Measurements from ENCODE around the gene CCDC197. TPM values are rescaled to one million over a fixed set of nuclear protein-coding genes. Genes with fewer than 3 reads are reported as not detected.
A peak's percentile ranks its signal among the peaks of the same experiment; 100 is the strongest.

CCDC197 gene
- polyA plus RNA-seq, 1 donor: not detected

GRCh38 chr14:94051115-94051514 is 54.0 kb downstream of the CCDC197 start:
- Histone ChIP-seq H3K9me3 (ENCODE audit: control insufficient read depth, low read depth, low read length) (no peaks in the 10 kb centered on the region), H3K4me3 (ENCODE audit: low read length) (no peak overlapping the region), H3K36me3 (ENCODE audit: control insufficient read depth, insufficient read depth, low read length) (peaks cover 91% of the 10 kb centered on the region), H3K27me3 (ENCODE audit: control insufficient read depth, insufficient read depth, low read length) (no peaks in the 10 kb centered on the region), H3K4me1 (ENCODE audit: control insufficient read depth, insufficient read depth, low read length) (no peaks in the 10 kb centered on the region), H3K27ac (ENCODE audit: low read length) (no peak overlapping the region)
- peak in 1 of 2 donors; percentile 30 for DNase-seq
- 43% methylated on average over 4 of the region's 9 CpGs for WGBS (ENCODE audit: insufficient coverage, low lambda C conversion rate)

- no peak overlapping the region for H3K4me3 ChIP-seq (ENCODE audit: low read length)
- H3K9me3 ChIP-seq (ENCODE audit: control insufficient read depth, low read depth, low read length): no peaks in the 10 kb centered on the region
- H3K4me1 ChIP-seq (ENCODE audit: control insufficient read depth, insufficient read depth, low read length): no peaks in the 10 kb centered on the region
- H3K27ac ChIP-seq (ENCODE audit: low read length): no peak overlapping the region
- no CpG with 5 or more reads among the region's 3 CpGs for WGBS (ENCODE audit: insufficient coverage, low lambda C conversion rate)
- DNase-seq: no peak
- H3K27me3 ChIP-seq (ENCODE audit: control insufficient read depth, insufficient read depth, low read length): no peaks in the 10 kb centered on the region
- peaks cover 94% of the 10 kb centered on the region for H3K36me3 ChIP-seq (ENCODE audit: control insufficient read depth, insufficient read depth, low read length)
These were observed 54.7 kb downstream of the CCDC197 start for GRCh38 chr14:94051779-94052178.

GRCh38 chr14:94052199-94052598 is 55.1 kb downstream of the CCDC197 start:
- no peaks in the 10 kb centered on the region for H3K27me3 ChIP-seq (ENCODE audit: control insufficient read depth, insufficient read depth, low read length)
- peaks cover 94% of the 10 kb centered on the region for H3K36me3 ChIP-seq (ENCODE audit: control insufficient read depth, insufficient read depth, low read length)
- H3K4me3 ChIP-seq (ENCODE audit: low read length): no peak overlapping the region
- H3K4me1 ChIP-seq (ENCODE audit: control insufficient read depth, insufficient read depth, low read length): no peaks in the 10 kb centered on the region
- no peak overlapping the region for H3K27ac ChIP-seq (ENCODE audit: low read length)
- WGBS (ENCODE audit: insufficient coverage, low lambda C conversion rate): no CpG with 5 or more reads among the region's 1 CpG
- DNase-seq: no peak
- no peaks in the 10 kb centered on the region for H3K9me3 ChIP-seq (ENCODE audit: control insufficient read depth, low read depth, low read length)

DNA sequence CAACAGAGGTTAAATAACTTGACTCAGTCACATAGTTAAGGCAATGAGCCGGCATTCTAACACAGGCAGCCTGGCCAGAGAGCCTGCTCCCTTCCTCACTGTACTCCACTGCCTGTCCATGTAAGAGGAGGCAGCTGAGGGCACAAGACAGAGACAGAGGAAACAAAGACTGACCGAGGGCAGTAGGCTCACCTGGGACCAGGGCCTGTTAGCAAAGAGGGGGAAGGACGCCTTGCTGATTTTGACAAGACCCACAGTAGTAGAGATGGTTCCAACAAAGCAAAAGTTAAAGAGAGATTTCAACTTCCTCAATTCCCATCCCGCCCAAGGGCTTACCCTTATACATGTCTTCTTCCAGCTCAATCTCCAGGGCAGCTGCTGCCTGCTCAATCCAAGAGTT is 55.6 kb downstream of the CCDC197 start:
- peaks cover 94% of the 10 kb centered on the region for H3K36me3 ChIP-seq (ENCODE audit: control insufficient read depth, insufficient read depth, low read length)
- WGBS (ENCODE audit: insufficient coverage, low lambda C conversion rate): 100% methylated on average over 1 of the region's 4 CpGs
- no peaks in the 10 kb centered on the region for H3K4me1 ChIP-seq (ENCODE audit: control insufficient read depth, insufficient read depth, low read length)
- DNase-seq: no peak
- H3K27ac ChIP-seq (ENCODE audit: low read length): no peak overlapping the region
- H3K9me3 ChIP-seq (ENCODE audit: control insufficient read depth, low read depth, low read length): no peaks in the 10 kb centered on the region
- no peaks in the 10 kb centered on the region for H3K27me3 ChIP-seq (ENCODE audit: control insufficient read depth, insufficient read depth, low read length)
- no peak overlapping the region for H3K4me3 ChIP-seq (ENCODE audit: low read length)

DNA sequence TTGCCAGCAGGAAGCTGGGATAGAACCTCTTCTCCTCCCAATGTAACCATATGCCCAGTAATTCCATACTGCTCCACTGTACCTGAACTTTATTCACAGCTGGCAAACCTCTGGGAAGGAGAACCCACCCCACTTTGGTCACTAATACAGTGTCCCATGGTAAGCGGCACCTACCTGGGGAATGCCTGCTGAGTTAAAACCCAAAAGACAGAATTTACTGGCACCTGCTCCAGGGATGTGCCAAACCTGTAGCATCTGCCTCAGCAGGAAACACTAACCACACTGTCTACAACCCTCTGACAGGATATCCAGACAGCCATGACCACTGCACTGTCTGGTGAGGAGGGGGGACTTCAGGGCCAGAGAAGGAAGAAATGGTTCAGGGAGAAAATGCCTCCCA is 57.3 kb downstream of the CCDC197 start:
- Histone ChIP-seq H3K36me3 (ENCODE audit: control insufficient read depth, insufficient read depth, low read length) (peaks cover 93% of the 10 kb centered on the region), H3K27me3 (ENCODE audit: control insufficient read depth, insufficient read depth, low read length) (no peaks in the 10 kb centered on the region), H3K4me1 (ENCODE audit: control insufficient read depth, insufficient read depth, low read length) (peaks cover 5% of the 10 kb centered on the region), H3K4me3 (ENCODE audit: low read length) (no peak overlapping the region), H3K27ac (ENCODE audit: low read length) (no peak overlapping the region), H3K9me3 (ENCODE audit: control insufficient read depth, low read depth, low read length) (no peaks in the 10 kb centered on the region)
- no CpG with 5 or more reads among the region's 1 CpG for WGBS (ENCODE audit: insufficient coverage, low lambda C conversion rate)
- DNase-seq: no peak

GRCh38 chr14:94054936-94055335 is 57.8 kb downstream of the CCDC197 start:
- peaks cover 92% of the 10 kb centered on the region for H3K36me3 ChIP-seq (ENCODE audit: control insufficient read depth, insufficient read depth, low read length)

GRCh38 chr14:94056579-94057308 is 59.6 kb downstream of the CCDC197 start:
- Histone ChIP-seq H3K4me3 (ENCODE audit: low read length) (no peak overlapping the region), H3K36me3 (ENCODE audit: control insufficient read depth, insufficient read depth, low read length) (peaks cover 92% of the 10 kb centered on the region), H3K27ac (ENCODE audit: low read length) (no peak overlapping the region), H3K27me3 (ENCODE audit: control insufficient read depth, insufficient read depth, low read length) (no peaks in the 10 kb centered on the region), H3K9me3 (ENCODE audit: control insufficient read depth, low read depth, low read length) (no peaks in the 10 kb centered on the region), H3K4me1 (ENCODE audit: control insufficient read depth, insufficient read depth, low read length) (peaks cover 5% of the 10 kb centered on the region)
- 92% methylated on average over 2 of the region's 6 CpGs for WGBS (ENCODE audit: insufficient coverage, low lambda C conversion rate)
- DNase-seq: no peak

More at GRCh38 chr14:94054936-94055335, 57.8 kb downstream of the CCDC197 start:
- H3K4me1 ChIP-seq (ENCODE audit: control insufficient read depth, insufficient read depth, low read length): peaks cover 5% of the 10 kb centered on the region
- no peaks in the 10 kb centered on the region for H3K27me3 ChIP-seq (ENCODE audit: control insufficient read depth, insufficient read depth, low read length)
- no CpG with 5 or more reads among the region's 7 CpGs for WGBS (ENCODE audit: insufficient coverage, low lambda C conversion rate)
- H3K9me3 ChIP-seq (ENCODE audit: control insufficient read depth, low read depth, low read length): no peaks in the 10 kb centered on the region
- H3K27ac ChIP-seq (ENCODE audit: low read length): no peak overlapping the region
- no peak for DNase-seq
- no peak overlapping the region for H3K4me3 ChIP-seq (ENCODE audit: low read length)

DNA sequence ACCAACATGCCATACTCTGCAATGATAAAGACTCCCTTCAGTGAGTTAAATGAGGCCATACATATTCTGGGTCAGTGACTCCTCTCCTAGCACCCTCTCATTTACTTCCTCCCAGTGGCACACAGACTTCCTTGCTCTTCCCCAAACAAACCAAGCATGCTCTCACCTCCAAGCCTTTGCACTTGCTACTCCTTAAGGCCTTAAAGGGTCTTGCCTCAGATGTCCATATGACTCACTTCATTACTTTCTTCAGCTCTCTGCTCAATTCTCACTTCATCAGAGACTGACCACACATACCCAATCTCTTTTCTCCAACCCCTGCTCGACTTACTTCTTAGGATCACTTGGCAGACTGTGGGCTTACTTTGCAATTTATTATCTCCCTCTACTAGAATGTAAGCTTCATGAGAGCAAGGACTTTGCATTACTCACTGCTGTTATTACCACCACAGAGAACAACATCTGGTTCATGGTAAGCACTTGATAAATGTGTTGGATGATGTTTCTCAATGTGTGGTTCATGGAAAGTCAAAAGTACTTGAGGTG is 61.1 kb downstream of the CCDC197 start:
- Histone ChIP-seq H3K9me3 (ENCODE audit: control insufficient read depth, low read depth, low read length) (no peaks in the 10 kb centered on the region), H3K27me3 (ENCODE audit: control insufficient read depth, insufficient read depth, low read length) (no peaks in the 10 kb centered on the region), H3K27ac (ENCODE audit: low read length) (no peak overlapping the region), H3K36me3 (ENCODE audit: control insufficient read depth, insufficient read depth, low read length) (peaks cover 87% of the 10 kb centered on the region), H3K4me3 (ENCODE audit: low read length) (no peak overlapping the region), H3K4me1 (ENCODE audit: control insufficient read depth, insufficient read depth, low read length) (peaks cover 5% of the 10 kb centered on the region)
- no peak for DNase-seq
- WGBS (ENCODE audit: insufficient coverage, low lambda C conversion rate): no CpG with 5 or more reads among the region's 1 CpG

Other genes starting within 250 kb of the CCDC197 start
- gene PRIMA1, start 208.8 kb upstream of the CCDC197 start, polyA plus RNA-seq: 9.2 TPM
- not detected for gene FAM181A, start 70.0 kb upstream of the CCDC197 start, polyA plus RNA-seq
- gene ASB2, start 20.7 kb upstream of the CCDC197 start, polyA plus RNA-seq: 12.1 TPM
- gene OTUB2, start 29.0 kb downstream of the CCDC197 start, polyA plus RNA-seq: 0.93 TPM
- gene DDX24, start 83.9 kb downstream of the CCDC197 start, polyA plus RNA-seq: 109 TPM
- gene IFI27L1, start 84.0 kb downstream of the CCDC197 start, polyA plus RNA-seq: 30.7 TPM
- gene IFI27, start 113.4 kb downstream of the CCDC197 start, polyA plus RNA-seq: 12.9 TPM
- gene IFI27L2, start 132.3 kb downstream of the CCDC197 start, polyA plus RNA-seq: 51.9 TPM
- gene PPP4R4, start 177.0 kb downstream of the CCDC197 start, polyA plus RNA-seq: 0.16 TPM